HG02885 (cell line): Measurements from ENCODE around the gene RPLP1.

Source experiments
- ATAC-seq: cut with Tn5 transposase; IDR thresholded peaks from one replicate; pipeline ENCODE4 v1.9.1; 2021; ENCODE audit warnings: mild to moderate bottlenecking; ENCODE audit not compliant: unreplicated experiment, poor library complexity

RPLP1 gene

DNA sequence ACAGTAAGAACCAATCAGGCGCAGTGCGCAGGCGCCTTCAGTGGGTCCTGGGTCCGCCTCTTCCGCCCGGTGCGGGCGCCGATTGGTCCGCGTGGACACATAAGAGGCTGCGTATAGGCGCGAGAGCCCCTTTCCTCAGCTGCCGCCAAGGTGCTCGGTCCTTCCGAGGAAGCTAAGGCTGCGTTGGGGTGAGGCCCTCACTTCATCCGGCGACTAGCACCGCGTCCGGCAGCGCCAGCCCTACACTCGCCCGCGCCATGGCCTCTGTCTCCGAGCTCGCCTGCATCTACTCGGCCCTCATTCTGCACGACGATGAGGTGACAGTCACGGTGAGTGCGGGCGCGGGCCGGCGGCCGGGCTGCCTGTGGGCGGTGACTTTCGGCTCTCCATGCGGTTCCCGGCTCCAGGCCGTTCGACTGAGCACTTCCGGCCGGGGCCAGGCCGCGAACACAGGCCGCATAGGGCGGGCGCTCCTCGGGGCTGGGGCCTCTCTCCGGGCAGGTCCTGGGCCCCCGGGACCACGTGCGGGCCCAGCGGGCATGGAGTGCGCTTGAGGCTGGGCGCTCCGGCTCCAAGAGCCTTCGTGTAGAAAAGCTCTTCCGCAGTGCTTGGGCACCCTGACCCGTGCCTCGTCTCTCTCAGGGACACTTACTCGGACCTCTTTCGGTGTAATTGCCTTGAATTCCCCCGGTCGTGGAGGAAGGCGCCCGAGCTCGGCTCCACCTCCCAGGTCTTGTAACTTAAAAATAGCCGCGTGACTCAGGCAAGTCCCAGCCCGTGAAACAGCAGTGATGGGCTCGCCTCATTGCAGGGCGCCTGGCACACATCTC lies at the start of gene RPLP1:
TSS of gene RPLP1 (plus strand) at position 127 of the 830 bp plus-strand sequence. CDS start at position 258, 131 bp downstream.
- peak; percentile 82 for ATAC-seq

DNA sequence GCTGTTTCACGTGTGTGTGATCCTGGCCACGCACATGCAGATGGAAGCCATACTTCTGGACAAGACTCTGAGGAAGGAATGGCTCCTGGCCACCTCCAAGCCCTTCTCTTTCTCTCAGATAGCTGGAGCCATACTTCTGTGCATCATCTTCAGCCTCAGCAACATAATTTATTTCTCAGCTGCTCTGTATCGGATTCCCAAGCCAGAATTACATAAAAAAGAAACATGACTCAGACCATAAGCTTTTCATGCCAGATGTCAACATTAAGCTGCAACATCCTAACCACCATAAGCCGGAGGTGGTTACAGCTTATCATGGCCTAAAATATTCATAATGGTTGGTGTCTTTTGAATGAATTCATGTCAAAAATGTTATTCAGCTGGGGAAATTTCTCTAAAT lies 49.0 kb upstream of the RPLP1 start:
- no peak for ATAC-seq

DNA sequence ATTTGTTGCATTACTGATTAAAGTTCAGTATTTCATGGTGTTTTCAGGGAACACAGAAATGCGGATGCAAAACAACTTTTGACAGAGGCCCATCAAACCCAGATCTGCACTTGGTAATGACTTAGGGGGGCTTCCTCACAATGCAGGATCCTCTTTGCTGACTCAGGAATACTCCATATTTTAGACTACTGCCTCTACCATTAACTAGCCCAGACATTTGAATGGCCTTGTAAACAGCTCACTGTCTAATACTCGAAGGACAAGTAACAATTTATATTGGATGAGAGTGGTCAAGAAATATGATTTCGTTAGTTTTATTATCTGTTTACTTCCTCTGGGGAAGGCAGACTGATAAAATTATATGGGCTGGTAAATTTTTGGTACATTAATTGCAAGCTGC lies 47.5 kb upstream of the RPLP1 start:
- no peak for ATAC-seq

GRCh38 chr15:69407719-69408400 lies 44.8 kb upstream of the RPLP1 start:
- ATAC-seq, result no peak

- no peak for ATAC-seq
Observed at GRCh38 chr15:69408841-69409240, 43.8 kb upstream of the RPLP1 start.

DNA sequence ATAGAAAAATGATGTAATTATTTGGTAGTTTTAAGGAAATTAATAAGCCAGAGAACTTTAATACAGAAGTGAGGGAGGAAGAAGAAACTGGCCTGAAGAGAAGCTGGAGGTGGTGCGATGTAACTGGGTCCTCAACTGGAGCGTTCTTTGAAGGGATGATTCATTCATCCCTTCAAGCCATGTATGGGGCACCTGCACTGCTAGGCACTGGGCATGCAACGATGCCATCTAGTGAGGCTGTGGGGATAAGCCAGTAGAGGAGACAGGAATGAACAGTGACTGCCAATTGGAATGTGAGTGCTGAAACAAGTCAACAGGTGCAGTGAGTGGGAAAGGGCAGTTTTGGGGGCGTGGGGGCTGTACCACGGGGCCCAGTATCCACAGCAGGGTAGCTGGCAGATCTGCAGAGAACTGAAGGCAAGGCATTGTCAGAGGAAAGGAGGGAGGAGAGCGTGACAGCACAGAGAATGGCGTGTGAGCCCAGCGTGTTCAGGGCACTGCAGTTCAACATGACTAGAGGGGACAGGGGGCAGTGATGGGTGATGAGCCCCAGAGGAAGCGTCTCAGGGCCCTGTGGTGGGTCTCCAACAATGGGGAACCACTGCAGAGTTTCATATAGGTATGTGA lies 42.3 kb upstream of the RPLP1 start:
- ATAC-seq, result no peak

GRCh38 chr15:69412274-69412673 lies 40.3 kb upstream of the RPLP1 start:
- no peak for ATAC-seq

DNA sequence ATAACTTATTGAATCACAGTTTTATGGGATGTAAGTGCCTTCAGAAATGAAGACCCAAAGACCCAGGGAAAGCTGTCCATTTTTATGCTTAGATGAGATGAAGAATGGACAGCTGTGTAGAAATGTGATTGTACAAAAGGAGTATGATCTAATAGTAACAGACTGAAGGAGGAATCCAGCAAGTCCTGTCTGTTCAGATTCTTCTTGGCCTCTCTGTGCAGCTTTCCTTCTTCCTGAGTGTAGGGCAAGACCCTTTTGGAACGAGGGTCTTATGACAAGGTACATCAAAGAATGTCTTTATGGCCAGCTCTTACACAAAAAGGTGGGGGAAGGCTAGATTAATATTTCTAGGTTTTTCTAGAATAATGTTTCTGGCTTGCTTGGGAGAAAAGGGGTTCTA lies 39.9 kb upstream of the RPLP1 start:
- no peak for ATAC-seq

- peak; percentile 95 for ATAC-seq
Observed at GRCh38 chr15:69413822-69414700, 38.6 kb upstream of the RPLP1 start, which contains the start of gene KIF23. TSS of gene KIF23 (plus strand) at chr15:69414349. CDS start at chr15:69414466, 117 bp downstream.

DNA sequence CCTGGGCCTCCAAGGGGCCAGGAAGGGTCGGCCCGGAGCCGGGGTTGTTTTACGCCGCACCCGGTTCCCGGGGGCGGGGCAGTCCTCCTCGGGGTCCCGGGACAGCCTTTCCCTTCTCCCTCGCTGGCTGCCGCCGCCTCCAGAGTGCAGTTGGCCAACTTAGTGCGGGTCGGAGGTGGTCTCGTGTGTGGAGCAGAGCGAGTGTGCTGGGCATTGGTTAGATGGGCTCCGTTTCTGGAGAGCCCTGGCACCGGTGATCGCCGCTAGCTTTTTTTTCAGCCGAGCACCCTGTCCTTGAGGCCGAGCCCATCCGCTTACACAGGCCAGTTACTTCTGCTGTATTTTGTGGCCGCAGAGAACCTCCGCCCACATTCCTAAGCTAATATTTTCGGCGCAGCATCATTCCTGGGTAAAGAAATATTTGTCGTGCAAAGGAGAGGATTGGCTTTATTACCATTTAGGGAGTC lies 37.9 kb upstream of the RPLP1 start:
- peak; percentile 38 for ATAC-seq

- ATAC-seq, result no peak
Observed at GRCh38 chr15:69415381-69415780, 37.2 kb upstream of the RPLP1 start.

GRCh38 chr15:69417581-69417980 lies 35.0 kb upstream of the RPLP1 start:
- no peak for ATAC-seq

DNA sequence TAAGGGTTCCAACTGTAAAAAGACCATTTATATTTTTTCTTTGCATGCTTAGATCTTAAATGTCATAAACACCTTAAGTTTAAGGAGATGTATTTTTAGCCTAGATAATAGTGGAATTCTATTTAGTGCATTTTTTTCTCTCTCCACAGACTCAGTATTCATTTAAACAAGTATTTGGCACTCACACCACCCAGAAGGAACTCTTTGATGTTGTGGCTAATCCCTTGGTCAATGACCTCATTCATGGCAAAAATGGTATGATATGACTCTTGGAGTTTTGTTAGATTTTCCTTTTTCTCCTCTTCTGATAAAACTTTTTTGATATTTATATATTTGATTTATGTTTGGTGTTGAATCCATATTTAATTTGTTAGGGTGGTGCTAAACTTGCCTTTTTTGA lies 31.1 kb upstream of the RPLP1 start:
- ATAC-seq, result no peak

DNA sequence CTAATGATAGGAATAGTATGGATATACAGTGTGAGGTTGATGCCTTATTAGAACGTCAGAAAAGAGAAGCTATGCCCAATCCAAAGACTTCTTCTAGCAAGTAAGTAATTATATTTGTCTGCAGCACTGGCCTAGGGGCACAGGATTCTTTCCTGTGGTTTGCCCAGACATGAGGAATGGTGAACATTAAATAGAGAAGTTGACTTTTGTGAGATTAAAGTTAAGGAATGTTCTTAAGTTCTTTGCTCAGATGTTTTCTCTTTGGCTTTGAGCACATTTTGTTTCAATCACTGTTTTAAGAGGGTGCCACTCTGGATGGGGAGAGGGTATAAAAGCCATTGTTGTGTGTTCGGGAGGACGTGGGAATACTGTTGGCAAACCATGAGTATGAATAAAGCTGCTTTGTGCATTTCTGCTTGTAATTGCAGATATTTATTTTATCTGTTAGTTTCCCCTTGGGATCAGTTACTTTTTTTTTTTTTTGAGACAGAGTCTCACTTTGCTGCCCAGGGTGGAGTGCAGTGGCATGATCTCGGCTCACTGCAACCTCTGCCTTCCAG lies 30.2 kb upstream of the RPLP1 start:
- no peak for ATAC-seq

DNA sequence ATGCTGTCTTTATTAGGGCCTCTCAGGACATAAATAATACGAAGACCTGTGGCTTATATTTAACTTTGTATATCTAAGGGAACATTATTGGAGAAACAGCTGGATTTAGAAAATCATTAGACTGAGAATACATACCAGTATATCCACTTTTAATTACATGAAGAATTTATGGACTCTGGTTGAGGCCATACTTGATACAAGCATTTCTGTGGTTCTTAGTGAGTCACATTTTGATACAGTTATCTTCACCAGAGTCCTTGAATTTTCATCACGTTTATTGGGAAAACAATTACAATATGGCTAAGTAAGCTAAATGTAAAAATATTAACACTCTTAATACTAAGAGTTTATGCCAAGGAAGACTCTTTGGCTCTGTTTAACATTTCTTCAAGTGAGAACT lies 28.6 kb upstream of the RPLP1 start:
- ATAC-seq, result no peak

DNA sequence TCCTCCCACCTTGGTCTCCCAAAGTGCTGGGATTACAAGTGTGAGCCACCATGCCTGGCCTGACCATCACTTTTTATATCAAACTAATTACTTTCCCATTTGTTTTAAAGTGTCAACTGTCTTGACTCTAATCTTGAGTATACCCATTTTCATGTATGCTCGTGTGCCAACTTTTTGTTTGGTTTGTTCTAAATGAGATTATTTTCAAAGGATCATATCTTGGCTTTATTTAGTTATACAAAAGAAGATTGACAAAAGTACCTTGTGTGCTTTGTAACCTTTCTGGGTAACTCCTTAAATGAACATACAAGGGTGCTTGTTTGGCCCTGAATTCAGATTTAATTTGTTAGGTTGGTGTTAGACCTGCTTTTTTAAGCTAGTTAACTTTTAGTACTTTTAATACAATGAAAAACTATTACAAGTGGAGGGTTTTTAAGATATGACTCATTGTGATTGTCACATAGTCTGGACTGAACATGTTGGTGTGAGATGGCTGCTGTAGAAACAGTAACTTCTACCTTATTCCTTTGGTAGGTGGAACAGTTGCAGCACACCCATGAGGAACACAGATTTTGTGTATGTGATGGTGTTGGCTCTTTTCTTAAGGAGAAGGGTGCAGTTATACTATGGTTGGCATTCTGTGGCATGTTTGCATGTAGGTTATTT lies 27.7 kb upstream of the RPLP1 start:
- ATAC-seq, result no peak

DNA sequence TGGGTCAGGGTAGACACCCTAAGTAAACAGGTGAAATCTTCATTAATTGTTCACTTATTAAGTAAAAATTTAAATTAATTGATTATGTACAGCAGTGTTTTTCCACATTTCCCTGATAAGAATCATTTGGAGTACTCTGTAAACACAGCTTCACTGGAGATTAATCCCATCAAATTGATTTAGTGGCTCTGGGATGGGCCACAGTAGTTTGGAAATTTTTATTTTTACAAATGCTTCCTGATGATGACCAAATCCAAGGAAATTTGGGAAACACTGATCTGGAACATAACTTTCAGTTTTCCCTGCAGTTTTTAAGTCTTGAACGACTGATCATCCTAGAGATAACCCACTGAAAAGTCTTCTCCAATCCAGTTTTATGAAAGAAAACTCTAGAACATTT lies 18.8 kb upstream of the RPLP1 start:
- no peak for ATAC-seq

- no peak for ATAC-seq
Observed at GRCh38 chr15:69434238-69434637, 18.4 kb upstream of the RPLP1 start.

GRCh38 chr15:69434679-69435078 lies 17.9 kb upstream of the RPLP1 start:
- ATAC-seq, result no peak
